ENCODE measurements around the gene ENSA.
"Not testable (repeated sequence)": the region's sequence is repeated elsewhere in the genome, so short reads cannot be mapped to it uniquely, and the experiment has no call there.

ENSA gene

GRCh38 chr1:150622303-150622975 is 7.0 kb downstream of the ENSA start:
- no peak for DNase-seq (ENCODE audit: extremely low read depth in 1 of 2, low read depth in 1 of 2)

DNA sequence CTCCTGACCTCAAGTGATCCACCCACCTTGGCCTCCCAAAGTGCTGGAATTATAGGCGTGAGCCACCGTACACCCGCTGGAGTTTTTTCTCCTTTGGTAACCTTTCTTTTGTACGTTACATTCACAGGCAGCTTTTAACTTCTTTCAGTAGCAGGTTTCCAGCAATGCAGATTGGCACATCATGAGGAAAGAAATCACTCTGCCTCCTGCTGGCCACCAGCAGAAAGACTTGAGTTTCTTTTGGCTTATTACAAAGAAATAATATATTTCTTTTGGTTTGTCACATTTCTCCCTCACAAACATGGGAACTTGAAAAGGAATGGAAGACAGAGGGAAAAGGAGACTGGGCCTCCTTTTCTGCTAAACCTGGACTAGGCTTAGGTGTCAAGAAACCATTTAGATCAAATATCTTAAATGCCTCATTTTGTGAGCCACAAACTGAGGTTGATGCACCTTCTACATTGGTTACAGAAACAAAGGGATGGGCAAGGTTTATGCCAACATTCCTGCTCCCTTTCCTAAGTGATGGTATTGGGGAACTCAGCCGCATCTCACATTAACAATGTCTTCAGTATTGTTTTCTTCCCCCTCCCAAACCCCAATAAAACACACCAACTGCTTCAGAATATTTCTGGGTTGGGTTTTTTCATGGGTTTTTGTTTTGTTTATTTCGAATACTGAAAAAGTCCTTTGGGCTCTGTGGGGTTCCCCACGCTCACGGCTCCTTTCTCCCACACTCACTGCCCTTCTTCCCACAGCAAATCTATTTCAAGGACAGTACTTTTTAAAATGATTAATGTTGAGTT is 7.7 kb downstream of the ENSA start:
- DNase-seq (ENCODE audit: extremely low read depth in 1 of 2, low read depth in 1 of 2) = peak in 1 of 2 donors; percentile 40

- no peak for DNase-seq (ENCODE audit: extremely low read depth in 1 of 2, low read depth in 1 of 2)
Measured at GRCh38 chr1:150620919-150621318, 8.5 kb downstream of the ENSA start.

- DNase-seq (ENCODE audit: extremely low read depth in 1 of 2, low read depth in 1 of 2) = no peak
Measured at GRCh38 chr1:150619576-150620509, 9.6 kb downstream of the ENSA start.

GRCh38 chr1:150615346-150616201 is 13.8 kb downstream of the ENSA start:
- no peak for DNase-seq (ENCODE audit: extremely low read depth in 1 of 2, low read depth in 1 of 2)

DNA sequence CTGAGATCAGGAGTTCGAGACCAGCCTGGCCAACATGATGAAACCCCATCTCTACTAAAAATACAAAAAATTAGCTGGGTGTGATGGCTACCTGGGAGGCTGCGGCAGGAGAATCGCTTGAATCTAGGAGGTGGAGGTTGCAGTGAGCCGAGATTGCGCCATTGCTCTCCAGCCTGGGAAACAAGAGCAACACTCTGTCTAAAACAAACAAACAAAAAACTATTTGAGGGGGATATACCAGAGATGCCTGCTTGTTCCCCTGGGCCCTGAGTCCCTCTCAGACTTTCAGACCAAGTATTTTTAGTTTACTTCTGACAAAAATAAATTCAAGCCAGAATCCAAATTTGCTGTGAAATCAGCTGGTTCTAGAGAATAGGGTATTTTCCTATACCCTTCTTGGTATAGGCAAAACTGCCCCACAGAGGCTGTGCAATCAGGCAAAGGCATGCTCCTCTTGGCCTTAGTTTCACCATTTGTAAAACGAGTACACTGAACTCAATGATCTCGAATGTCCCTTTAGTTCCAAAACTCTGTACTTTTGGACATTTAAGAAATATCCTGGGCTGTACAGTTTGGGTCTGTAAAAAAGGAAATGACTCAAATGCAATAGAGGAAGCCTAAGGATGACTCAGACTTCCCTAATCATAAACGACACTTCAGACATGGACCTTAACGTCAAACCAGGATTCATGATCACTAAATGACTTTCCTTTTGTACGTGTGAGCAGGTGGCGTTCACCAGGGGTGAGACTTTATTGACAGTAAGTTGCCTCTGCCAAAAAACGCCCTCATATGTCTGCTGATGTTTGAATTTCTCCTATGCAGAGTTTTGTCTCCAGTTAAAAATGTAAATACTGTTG is 16.1 kb downstream of the ENSA start:
- DNase-seq (ENCODE audit: extremely low read depth in 1 of 2, low read depth in 1 of 2) = no peak

- no peak for DNase-seq (ENCODE audit: extremely low read depth in 1 of 2, low read depth in 1 of 2)
Measured at GRCh38 chr1:150612014-150612345, 17.4 kb downstream of the ENSA start.

GRCh38 chr1:150610576-150610975 is 18.8 kb downstream of the ENSA start:
- DNase-seq (ENCODE audit: extremely low read depth in 1 of 2, low read depth in 1 of 2) = no peak

GRCh38 chr1:150609732-150610131 is 19.7 kb downstream of the ENSA start:
- DNase-seq (ENCODE audit: extremely low read depth in 1 of 2, low read depth in 1 of 2) = no peak

- no peak for DNase-seq (ENCODE audit: extremely low read depth in 1 of 2, low read depth in 1 of 2)
Measured at GRCh38 chr1:150606463-150607142, 22.8 kb downstream of the ENSA start.

GRCh38 chr1:150605451-150605731 is 24.0 kb downstream of the ENSA start:
- not testable (repeated sequence) for DNase-seq (ENCODE audit: extremely low read depth in 1 of 2, low read depth in 1 of 2)

GRCh38 chr1:150604226-150604588 is 25.2 kb downstream of the ENSA start:
- DNase-seq (ENCODE audit: extremely low read depth in 1 of 2, low read depth in 1 of 2) = no peak

DNA sequence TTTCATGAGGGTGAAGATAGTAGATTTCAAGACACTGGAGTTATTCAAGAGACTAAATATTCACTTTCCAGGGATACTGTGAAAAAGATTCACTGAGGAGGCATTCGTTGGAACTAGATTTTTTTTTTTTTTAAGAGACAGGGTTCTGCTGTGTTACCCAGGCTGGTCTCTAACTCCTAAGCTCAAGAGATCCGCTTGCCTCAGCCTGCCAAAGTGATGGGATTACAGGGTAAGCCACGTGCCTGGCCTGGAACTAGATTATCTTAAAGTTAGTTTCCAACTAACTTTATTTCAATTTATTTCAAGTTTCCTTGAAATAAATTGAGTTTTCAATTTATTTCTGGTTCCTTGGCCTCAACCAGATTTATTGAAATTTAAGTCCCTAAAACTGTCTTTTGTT is 25.7 kb downstream of the ENSA start:
- no peak for DNase-seq (ENCODE audit: extremely low read depth in 1 of 2, low read depth in 1 of 2)

DNA sequence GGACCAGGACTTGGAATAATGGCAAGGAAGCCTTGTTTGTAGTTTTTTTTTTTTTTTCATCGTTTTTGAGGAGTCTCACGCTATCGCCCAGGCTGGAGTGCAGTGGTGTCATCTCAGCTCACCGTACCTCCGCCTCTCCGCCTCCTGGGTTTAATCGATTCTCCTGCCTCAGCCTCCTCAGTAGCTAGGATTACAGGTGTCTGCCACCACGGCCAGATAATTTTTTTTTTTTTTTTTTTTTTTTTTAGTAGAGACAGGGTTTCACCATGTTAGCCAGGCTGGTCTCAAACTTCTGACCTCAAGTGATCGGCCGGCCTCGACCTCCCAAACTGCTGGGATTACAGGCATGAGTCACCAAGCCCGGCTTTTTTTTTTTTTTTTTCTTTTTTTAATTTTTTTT is 27.0 kb downstream of the ENSA start:
- not testable (repeated sequence) for DNase-seq (ENCODE audit: extremely low read depth in 1 of 2, low read depth in 1 of 2)

DNA sequence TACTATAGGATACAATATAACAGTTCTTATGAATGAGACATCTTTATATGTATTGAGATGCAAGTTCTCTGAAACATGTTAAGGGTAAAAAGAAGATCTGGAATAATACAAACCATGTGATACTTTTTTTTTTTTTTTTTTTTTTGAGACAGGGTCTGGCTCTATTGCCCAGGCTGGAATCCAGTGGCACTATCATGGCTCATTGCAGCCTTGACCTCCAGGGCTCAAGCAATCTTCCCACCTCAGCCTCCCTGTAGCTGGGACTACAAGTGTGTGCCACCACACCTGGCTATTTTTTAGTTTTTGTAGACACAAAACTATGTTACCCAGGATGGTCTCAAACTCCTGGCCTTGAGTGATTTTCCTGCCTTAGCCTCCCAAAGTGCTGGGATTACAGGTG is 27.9 kb downstream of the ENSA start:
- DNase-seq (ENCODE audit: extremely low read depth in 1 of 2, low read depth in 1 of 2) = no peak

DNA sequence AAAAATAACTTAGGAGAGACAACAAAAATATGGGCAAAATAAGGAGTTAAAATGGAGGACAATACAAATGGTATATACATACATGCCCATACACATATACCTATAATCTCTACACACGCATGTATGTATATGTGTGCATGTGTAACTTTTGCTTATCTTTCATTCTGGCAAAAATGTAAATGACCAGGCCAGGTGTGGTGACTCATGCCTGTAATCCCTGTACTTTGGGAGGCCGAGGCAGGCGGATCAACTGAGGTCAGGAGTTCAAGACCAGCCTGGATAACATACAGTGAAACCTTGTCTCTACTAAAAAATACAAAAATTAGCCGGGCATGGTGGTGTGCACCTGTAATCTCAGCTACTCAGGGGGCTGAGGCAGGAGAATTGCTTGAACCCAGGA is 31.1 kb downstream of the ENSA start:
- DNase-seq (ENCODE audit: extremely low read depth in 1 of 2, low read depth in 1 of 2) = not testable (repeated sequence)

GRCh38 chr1:150596976-150597375 is 32.4 kb downstream of the ENSA start:
- DNase-seq (ENCODE audit: extremely low read depth in 1 of 2, low read depth in 1 of 2) = no peak

DNA sequence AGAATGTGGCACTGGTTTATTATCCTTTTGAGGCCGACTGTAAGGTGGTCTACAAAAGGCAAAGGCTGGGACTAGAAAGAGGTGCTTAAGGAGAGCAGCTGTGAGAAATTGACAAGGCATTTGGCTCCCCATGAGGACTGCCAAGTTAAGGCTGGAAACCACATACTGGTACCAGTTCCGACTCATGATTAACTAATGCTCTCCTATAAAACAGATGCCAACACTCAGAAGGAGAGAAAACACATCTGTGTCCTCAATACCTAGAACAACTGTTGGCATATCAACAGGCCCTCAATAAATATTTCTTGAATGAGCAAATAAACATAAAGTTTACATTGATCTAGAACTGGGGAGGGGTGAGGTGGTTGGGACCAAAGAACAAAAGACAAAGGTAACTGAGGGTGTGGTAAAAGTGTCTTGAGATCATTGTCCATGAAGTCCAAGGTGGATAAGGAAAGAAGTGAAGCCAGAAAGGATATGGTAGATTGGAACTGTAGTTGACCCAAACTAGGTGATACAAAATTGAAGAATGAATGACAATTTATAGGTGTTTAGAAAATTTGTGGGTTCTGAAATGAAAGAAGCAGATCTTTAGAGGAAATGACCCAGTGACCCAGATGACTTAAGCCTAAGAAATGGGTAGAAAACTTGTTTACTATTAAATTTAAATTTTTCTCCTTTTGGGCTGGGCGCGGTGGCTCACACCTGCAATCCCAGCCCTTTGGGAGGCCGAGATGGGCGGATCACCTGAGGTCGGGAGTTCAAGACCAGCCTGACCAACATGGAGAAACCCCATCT is 33.1 kb downstream of the ENSA start:
- no peak for DNase-seq (ENCODE audit: extremely low read depth in 1 of 2, low read depth in 1 of 2)

DNA sequence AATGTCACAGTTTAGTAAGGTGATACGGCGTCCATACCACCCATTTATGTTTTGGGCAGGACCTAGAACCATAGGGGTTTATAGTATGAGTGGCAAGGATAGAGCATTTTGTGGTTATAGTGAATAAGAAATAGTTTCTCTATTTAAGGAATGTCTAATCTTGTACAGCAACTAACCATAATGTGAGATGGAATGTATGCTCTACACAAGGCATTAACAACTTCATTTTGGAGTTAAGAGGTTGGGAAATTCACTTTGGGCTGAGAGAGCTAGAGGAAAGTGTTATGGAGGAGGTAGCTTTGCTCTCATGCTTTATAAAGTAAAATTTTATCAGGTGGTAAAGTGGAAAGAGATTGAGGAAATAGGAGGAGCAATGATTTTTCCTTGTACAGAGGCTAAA is 47.0 kb downstream of the ENSA start:
- no peak for DNase-seq (ENCODE audit: extremely low read depth in 1 of 2, low read depth in 1 of 2)

Measured in activated CD8-positive, alpha-beta memory T cell treated with anti-CD3 and anti-CD28 coated beads for 1 hour (primary cell).